Ascending aorta (tissue), 2 donors: ENCODE data around the gene PSORS1C1. TPM values are rescaled to one million over a fixed set of nuclear protein-coding genes. Genes with fewer than 3 reads are reported as not detected.

Source experiments
- DNase-seq, 2 donors: peaks; one replicate each; pipeline ENCODE4 v3.0.0-alpha.2; 2019; ENCODE audit warnings: low spot score in 2 of 2
- H3K27ac ChIP-seq, 2 donors: fragments of 200-600 bp; sonication (generic); one replicate each; pipeline ENCODE4 v1.5.1; 2016 to 2017; ENCODE audit warnings: mild to moderate bottlenecking in 1 of 2
- H3K27me3 ChIP-seq: fragments of 200-600 bp; sonication (generic); one replicate; pipeline ENCODE4 v1.5.1; 2017
- H3K36me3 ChIP-seq, 2 donors: fragments of 200-600 bp; sonication (generic); one replicate each; pipeline ENCODE4 v1.5.1; 2016
- H3K4me1 ChIP-seq, 2 donors: fragments of 200-600 bp; sonication (generic); one replicate each; pipeline ENCODE4 v1.5.1; 2016 to 2017; ENCODE audit warnings: mild to moderate bottlenecking in 1 of 2
- H3K4me3 ChIP-seq, 2 donors: fragments of 200-600 bp; sonication (generic); one replicate each; pipeline ENCODE4 v1.5.1; 2016 to 2017; ENCODE audit warnings: mild to moderate bottlenecking in 1 of 2
- H3K9me3 ChIP-seq, 2 donors: fragments of 200-600 bp; sonication (generic); one replicate each; pipeline ENCODE4 v1.5.1; 2016
- intact Hi-C: fragments of 100-400 bp; cut with DNase I; formaldehyde crosslinking; loops from one replicate; pipeline ENCODE4 v1.15.1; 2023
- total RNA-seq: library from RNA; depleted of rRNA; stranded (reverse); fragments of >200 nt; gene quantifications from one replicate; pipeline ENCODE4 v1.1.0, GENCODE V29; 2016
- TF ChIP-seq, protein P1 (sequence below), 3 experiments: fragments of 200-600 bp in 2 of 3; fragments of 450-650 bp in 1 of 3; sonication (generic) in 2 of 3; IDR thresholded peaks; one replicate each; pipeline ENCODE4 v1.5.1; 2016 to 2019; ENCODE audit warnings: antibody characterized with exemption in 3 of 3, mild to moderate bottlenecking in 1 of 3, moderate library complexity in 1 of 3

The PSORS1C1 gene
- total RNA-seq, 1 donor from 2014 or later, result not detected

DNA sequence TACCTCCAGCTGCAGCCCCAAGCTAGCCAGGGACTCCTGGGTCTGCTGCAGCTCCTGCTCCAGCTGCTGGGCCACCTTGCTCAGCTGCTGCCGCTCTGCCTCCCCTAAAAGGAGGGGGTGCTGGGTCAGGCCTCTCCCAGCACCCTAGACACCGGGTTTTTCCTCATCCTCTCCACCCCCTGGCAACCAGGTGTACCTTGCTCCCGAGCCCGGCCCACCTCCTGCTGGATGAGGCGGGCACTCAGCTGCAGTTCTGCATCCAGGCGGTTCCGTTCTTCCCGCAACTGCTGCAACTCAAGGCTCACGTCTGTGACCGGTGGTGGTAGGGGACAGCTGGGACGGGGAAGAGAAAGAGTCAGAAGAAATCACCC, 30.4 kb downstream of the PSORS1C1 start:
- Histone ChIP-seq H3K4me1 (peaks cover 0 to 4% of the 10 kb centered on the region in 2 donors), H3K27ac (no peak overlapping the region), H3K4me3 (no peak overlapping the region), H3K36me3 (peaks cover 0 to 11% of the 10 kb centered on the region in 2 donors), H3K27me3 (no peaks in the 10 kb centered on the region), H3K9me3 (no peaks in the 10 kb centered on the region)
- no peak for DNase-seq
- intact Hi-C loops, result no loop called here
- TF ChIP-seq, protein P1, sequence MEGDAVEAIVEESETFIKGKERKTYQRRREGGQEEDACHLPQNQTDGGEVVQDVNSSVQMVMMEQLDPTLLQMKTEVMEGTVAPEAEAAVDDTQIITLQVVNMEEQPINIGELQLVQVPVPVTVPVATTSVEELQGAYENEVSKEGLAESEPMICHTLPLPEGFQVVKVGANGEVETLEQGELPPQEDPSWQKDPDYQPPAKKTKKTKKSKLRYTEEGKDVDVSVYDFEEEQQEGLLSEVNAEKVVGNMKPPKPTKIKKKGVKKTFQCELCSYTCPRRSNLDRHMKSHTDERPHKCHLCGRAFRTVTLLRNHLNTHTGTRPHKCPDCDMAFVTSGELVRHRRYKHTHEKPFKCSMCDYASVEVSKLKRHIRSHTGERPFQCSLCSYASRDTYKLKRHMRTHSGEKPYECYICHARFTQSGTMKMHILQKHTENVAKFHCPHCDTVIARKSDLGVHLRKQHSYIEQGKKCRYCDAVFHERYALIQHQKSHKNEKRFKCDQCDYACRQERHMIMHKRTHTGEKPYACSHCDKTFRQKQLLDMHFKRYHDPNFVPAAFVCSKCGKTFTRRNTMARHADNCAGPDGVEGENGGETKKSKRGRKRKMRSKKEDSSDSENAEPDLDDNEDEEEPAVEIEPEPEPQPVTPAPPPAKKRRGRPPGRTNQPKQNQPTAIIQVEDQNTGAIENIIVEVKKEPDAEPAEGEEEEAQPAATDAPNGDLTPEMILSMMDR (IDR thresholded peaks at IDR 0.05), result no peak

DNA sequence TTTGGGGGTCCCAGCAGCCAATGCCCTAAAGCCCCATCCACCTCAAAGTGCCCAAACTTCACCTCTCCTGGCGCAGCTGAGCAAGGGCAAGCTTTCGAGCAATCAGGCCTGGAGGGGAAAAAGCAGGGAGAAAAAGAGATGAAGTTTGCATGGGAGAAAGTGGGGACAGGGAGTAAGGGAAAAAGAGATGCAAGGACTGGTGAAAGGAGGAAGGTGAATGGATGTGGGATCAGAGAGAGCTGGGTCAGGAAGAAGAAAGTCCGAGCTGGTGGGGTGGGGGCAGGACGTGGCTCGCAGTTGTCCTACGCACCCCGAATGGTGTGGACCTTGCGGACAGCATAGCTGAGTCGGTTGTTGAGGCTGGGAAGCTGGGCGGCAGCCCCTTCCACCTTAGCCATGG, 30.8 kb downstream of the PSORS1C1 start:
- intact Hi-C loops, result no loop called here
- TF ChIP-seq, protein P1 (IDR thresholded peaks at IDR 0.05), result no peak
- peaks cover 0 to 16% of the 10 kb centered on the region in 2 donors for H3K36me3 ChIP-seq

DNA sequence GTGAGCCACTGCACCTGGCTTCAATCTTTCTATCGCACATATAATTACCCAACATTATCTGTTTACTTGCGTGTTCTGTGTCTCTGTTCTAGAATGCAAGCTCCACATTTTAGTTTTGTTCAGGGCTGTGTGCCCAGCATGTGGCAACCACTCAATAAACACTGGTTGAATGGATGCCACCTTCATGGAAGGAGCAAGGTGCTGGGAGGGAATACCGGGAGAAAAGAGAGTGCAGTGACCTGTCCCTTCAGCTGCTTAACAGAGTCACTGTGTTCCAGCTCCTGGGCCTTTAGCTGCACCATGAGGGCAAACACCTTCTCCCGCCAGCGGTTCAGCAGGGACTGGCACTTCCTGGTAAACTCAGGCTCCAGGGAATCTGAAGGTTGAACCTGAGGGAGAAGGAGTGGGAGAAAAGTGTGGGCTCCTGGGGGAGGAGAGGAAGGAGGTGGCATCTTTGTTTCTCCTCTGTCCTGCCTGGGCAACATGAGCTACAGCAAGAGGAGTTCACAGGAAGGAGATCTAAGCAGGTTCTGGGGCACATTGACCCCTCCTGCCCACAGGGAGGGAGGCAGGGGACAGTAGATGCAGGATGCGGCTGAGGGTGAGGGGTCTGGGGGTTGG, 35.3 kb downstream of the PSORS1C1 start:
- Histone ChIP-seq H3K27ac (no peak overlapping the region), H3K27me3 (no peaks in the 10 kb centered on the region), H3K4me1 (no peaks in the 10 kb centered on the region), H3K36me3 (peaks cover 0 to 21% of the 10 kb centered on the region in 2 donors), H3K4me3 (no peak overlapping the region), H3K9me3 (no peaks in the 10 kb centered on the region)
- intact Hi-C loops, result no loop called here
- TF ChIP-seq, protein P1 (IDR thresholded peaks at IDR 0.05), result no peak
- DNase-seq, result no peak

More for the DNA sequence above, 30.8 kb downstream of the PSORS1C1 start:
- peaks cover 0 to 4% of the 10 kb centered on the region in 2 donors for H3K4me1 ChIP-seq
- no peaks in the 10 kb centered on the region for H3K9me3 ChIP-seq
- no peak overlapping the region for H3K4me3 ChIP-seq
- no peak for DNase-seq
- no peaks in the 10 kb centered on the region for H3K27me3 ChIP-seq
- no peak overlapping the region for H3K27ac ChIP-seq

DNA sequence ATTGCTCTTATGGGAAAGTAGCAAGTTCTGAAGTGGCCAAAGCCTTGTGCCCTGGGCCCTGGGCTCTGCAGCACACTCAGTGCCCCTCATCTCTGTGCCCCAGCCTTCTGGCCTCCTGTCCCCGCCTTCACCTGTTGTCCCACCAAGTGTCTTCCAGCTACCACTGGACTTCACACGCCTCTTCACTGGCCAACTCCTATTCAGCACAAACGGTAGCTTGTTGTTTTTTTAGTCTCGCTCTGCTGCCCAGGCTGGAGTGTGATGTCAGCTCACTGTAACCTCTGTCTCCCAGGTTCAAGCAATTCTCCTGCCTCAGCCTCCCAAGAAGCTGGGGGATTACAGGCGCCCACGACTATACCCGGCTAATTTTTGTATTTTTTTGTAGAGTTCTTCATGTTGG, 38.2 kb downstream of the PSORS1C1 start:
- peaks cover 0 to 7% of the 10 kb centered on the region in 2 donors for H3K4me1 ChIP-seq
- no peaks in the 10 kb centered on the region for H3K9me3 ChIP-seq
- no peak for DNase-seq
- TF ChIP-seq, protein P1 (IDR thresholded peaks at IDR 0.05), result no peak
- H3K27me3 ChIP-seq, result no peaks in the 10 kb centered on the region
- H3K27ac ChIP-seq, result no peak overlapping the region
- H3K4me3 ChIP-seq, result no peak overlapping the region
- intact Hi-C loops, result no loop called here
- H3K36me3 ChIP-seq, result peaks cover 0 to 19% of the 10 kb centered on the region in 2 donors

DNA sequence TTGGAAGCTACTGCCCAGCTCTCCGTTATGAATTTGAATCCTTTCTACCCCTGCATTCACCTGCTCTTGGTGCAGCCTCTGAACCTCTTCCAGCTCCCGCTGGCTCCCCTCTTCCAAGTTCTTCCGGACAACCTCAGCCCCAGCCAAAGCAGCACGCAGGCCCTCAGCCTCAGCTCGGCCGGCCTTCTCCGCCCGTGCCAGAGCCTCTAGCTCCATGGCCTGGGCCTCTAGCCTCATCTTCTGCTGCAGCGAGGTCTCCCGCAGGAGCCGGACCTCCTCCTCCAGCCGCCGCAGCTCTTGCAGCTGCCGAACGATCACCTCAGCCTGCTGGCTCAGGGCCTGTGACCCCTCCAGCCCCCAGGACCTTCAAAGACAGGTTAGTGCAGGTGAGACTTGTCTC, 39.8 kb downstream of the PSORS1C1 start:
- no peaks in the 10 kb centered on the region for H3K27me3 ChIP-seq
- H3K4me3 ChIP-seq, result no peak overlapping the region

More for the DNA sequence above, 39.8 kb downstream of the PSORS1C1 start:
- TF ChIP-seq, protein P1 (IDR thresholded peaks at IDR 0.05), result no peak
- Histone ChIP-seq H3K4me1 (peaks cover 0 to 15% of the 10 kb centered on the region in 2 donors), H3K27ac (no peak overlapping the region), H3K36me3 (peaks cover 0 to 19% of the 10 kb centered on the region in 2 donors), H3K9me3 (no peaks in the 10 kb centered on the region)
- intact Hi-C loops, result no loop called here
- no peak for DNase-seq
